Cardiac septum (tissue), 1 donor: Measurements from ENCODE around the gene PACS2. TPM values are rescaled to one million over a fixed set of nuclear protein-coding genes. Genes with fewer than 3 reads are reported as not detected.
A peak's percentile ranks its signal among the peaks of the same experiment; 100 is the strongest.

Source experiments
- DNase-seq: peaks from one replicate; pipeline ENCODE4 v3.0.0-alpha.2; 2020; ENCODE audit warnings: low spot score
- intact Hi-C: fragments of 100-400 bp; cut with DNase I; formaldehyde crosslinking; loops from one replicate; pipeline ENCODE4 v1.14.0; 2022
- total RNA-seq: library from RNA; stranded (reverse); fragmentation: NEBNext Ultra II Directional; extraction: Animal tissue kit (Norgen Biotek cat#: 25700); gene quantifications from one replicate; pipeline ENCODE4 v1.2.1, GENCODE V29; 2021
- donor health status: DM: no; HTN: no; CAD: no.

Gene PACS2
- total RNA-seq, 1 donor from 2014 or later: 55.1 TPM

GRCh38 chr14:105422695-105423487 lies 108.3 kb downstream of the PACS2 start:
- DNase-seq: no peak
- intact Hi-C loops: no loop called here

- intact Hi-C loops: no loop called here
Observed at GRCh38 chr14:105423488-105424195, 109.1 kb downstream of the PACS2 start.

GRCh38 chr14:105424861-105425260 lies 110.3 kb downstream of the PACS2 start:
- intact Hi-C loops: no loop called here
- no peak for DNase-seq

More at GRCh38 chr14:105423488-105424195, 109.1 kb downstream of the PACS2 start:
- no peak for DNase-seq

- no peak for DNase-seq
- intact Hi-C loops: no loop called here
Observed at GRCh38 chr14:105425823-105426247, 111.3 kb downstream of the PACS2 start.

- DNase-seq: peak; percentile 63
- intact Hi-C loops: no loop called here
Observed at GRCh38 chr14:105426416-105427130, 112.0 kb downstream of the PACS2 start.

- intact Hi-C loops: no loop called here
Observed at GRCh38 chr14:105427412-105427811, 112.9 kb downstream of the PACS2 start.

GRCh38 chr14:105427936-105428485 lies 113.5 kb downstream of the PACS2 start:
- DNase-seq: no peak
- intact Hi-C loops: no loop called here

More at GRCh38 chr14:105427412-105427811, 112.9 kb downstream of the PACS2 start:
- DNase-seq: no peak

- intact Hi-C loops: no loop called here
- DNase-seq: no peak
Observed at GRCh38 chr14:105430042-105430441, 115.5 kb downstream of the PACS2 start.

GRCh38 chr14:105430565-105430964 lies 116.0 kb downstream of the PACS2 start:
- DNase-seq: no peak

GRCh38 chr14:105431256-105431655 lies 116.7 kb downstream of the PACS2 start:
- DNase-seq: no peak
- intact Hi-C loops: no loop called here

More at GRCh38 chr14:105430565-105430964, 116.0 kb downstream of the PACS2 start:
- intact Hi-C loops: no loop called here

GRCh38 chr14:105432657-105433056 lies 118.1 kb downstream of the PACS2 start:
- intact Hi-C loops: no loop called here

GRCh38 chr14:105433161-105433605 lies 118.6 kb downstream of the PACS2 start:
- intact Hi-C loops: no loop called here
- no peak for DNase-seq

More at GRCh38 chr14:105432657-105433056, 118.1 kb downstream of the PACS2 start:
- no peak for DNase-seq

- intact Hi-C loops: no loop called here
Observed at GRCh38 chr14:105436402-105436801, 121.9 kb downstream of the PACS2 start.

GRCh38 chr14:105436891-105437722 lies 122.6 kb downstream of the PACS2 start:
- no peak for DNase-seq
- intact Hi-C loops: no loop called here

More at GRCh38 chr14:105436402-105436801, 121.9 kb downstream of the PACS2 start:
- no peak for DNase-seq

- no peak for DNase-seq
Observed at GRCh38 chr14:105437723-105438500, 123.4 kb downstream of the PACS2 start.

GRCh38 chr14:105439179-105439578 lies 124.6 kb downstream of the PACS2 start:
- intact Hi-C loops: no loop called here
- DNase-seq: no peak

More at GRCh38 chr14:105437723-105438500, 123.4 kb downstream of the PACS2 start:
- intact Hi-C loops: no loop called here

- intact Hi-C loops: no loop called here
- no peak for DNase-seq
Observed at GRCh38 chr14:105439710-105440553, 125.4 kb downstream of the PACS2 start.
